Suppressor macrophage treated with lipopolysaccharide for 1 hour (primary cell): Measurements from ENCODE around the gene TREH.
"Not testable (repeated sequence)": the region's sequence is repeated elsewhere in the genome, so short reads cannot be mapped to it uniquely, and the experiment has no call there.

Source experiments
- DNase-seq, 3 donors: peaks; one replicate each; pipeline ENCODE4 v3.0.0-alpha.2; 2020 to 2022

Gene TREH

DNA sequence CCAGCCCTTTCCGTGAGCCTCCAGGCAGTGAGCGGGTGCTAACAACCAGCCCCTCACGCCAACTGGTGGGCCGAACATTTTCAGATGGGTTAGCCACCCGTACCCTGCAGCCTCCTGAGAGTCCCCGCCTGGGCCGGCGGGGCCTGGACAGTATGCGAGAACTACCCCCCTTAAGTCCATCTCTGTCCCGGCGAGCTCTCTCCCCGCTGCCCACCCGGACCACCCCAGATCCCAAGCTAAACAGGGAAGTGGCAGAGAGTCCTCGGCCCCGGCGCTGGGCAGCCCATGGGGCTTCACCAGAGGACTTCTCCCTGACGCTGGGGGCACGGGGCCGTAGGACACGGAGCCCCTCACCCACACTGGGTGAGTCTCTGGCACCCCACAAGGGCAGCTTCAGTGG is 51.4 kb downstream of the TREH start:
- no peak for DNase-seq

- no peak for DNase-seq
Measured at GRCh38 chr11:118627566-118627965, 51.9 kb downstream of the TREH start.

- no peak for DNase-seq
Measured at GRCh38 chr11:118625976-118626375, 53.5 kb downstream of the TREH start.

DNA sequence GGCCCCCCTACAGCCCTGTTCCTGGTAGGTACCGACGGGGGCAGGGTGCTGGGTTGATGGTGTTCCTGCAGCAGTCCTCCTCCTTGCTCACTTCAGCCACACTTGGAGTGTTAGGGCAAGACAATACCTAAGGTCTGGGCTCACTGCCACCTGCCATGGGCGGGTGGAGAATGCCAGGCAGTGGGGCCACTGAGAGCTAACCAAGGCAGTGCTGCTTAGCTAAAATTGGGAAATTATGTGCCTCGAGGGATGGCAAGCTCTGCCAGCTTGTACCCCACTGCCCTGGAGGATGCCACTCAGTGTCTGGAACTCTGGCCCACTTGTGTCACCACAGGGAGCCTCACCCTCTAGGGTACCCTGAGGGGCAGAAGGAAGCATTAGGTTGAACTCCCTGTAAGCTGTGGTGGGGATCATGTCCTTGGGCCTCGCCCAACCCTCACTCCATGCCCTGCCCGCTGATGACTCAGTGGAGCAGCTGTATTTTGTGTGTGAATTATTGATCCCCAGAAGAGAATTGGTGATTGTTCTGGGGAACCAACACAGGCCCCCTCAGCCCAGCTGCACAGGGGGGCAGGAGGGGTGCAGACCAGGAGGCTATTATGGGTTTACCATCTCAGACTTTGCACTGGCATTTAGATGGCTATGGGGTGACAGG is 54.3 kb downstream of the TREH start:
- DNase-seq, result no peak

DNA sequence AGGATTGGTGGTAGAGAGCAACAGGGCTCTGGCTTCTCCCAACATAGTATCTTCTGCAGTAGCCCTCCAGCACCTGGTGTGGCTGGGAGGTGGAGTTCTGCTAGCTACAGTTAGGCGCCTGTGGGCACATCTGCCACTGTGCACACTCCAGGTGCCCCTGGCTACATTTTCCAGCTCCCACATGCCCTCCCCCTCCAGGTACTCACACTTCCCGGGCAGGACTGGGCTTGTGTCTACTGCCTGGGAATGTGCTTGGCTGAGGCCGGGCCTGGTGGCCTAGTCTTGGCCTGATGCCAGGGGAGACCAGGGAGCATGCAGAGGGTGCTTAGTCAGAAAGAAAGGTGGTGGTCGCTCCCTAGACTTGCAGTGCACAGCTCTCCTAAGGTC is 56.2 kb downstream of the TREH start:
- DNase-seq, result peak in 2 of 3 donors; percentile 17 to 25

GRCh38 chr11:118622376-118623268 is 56.8 kb downstream of the TREH start:
- DNase-seq, result peak; percentile 24 to 55 (median 49)

DNA sequence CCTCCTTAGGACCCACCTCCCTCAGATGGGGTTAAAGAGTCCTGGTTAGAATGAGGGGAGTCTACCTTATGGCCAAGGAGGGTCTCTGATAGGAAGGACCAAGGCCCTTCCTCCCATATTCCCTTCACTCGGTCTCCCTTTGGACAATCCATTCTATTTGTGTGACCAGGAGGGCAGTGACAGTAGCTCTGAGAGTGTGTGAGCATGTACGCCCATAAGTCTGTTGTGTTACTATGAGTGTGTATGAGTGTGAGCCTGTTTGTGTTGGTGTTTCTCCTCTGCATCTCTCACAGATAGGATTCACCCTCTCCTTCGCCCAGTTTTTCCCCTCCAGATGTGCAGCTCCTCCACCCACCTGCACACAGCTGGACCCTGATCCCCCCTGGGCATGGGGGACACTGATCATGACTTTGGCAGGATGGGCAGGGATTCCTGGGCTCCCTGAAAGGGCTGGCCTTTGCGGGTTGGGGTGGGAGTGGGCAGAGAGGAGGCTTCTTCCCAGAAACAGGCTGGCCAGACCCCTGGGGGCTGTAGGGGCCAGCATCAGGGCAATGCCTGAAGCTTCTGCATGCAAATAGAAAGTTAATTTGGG is 57.6 kb downstream of the TREH start:
- DNase-seq, result no peak

GRCh38 chr11:118621071-118621783 is 58.2 kb downstream of the TREH start:
- DNase-seq, result peak; percentile 68 to 85 (median 72)

DNA sequence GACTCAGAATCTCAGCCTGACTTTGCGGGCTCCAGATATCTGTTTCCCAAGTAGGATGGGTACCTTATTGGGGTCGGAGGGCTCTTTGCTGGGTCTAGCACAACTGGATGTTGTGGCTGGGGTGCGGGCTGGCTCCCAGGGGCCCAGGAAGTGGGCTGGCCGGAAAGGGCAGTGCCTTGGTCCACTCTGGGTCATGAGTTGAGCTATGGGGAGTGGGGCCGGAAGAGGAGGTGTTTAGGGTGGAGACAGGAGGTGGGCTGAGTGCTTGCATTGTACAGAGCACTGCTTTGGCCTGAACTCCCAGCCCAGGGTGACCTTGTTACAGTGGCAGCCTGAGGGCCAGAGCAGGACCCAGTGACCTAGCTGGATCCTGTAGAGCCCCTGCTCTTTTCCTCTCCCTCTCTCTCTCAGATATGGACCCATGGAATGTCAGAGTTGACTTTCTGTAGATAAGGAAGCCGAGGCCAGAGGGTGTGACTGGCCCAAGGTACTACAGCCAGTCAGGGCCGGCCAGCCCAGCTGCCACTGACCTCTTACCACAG is 58.9 kb downstream of the TREH start:
- no peak for DNase-seq

GRCh38 chr11:118619444-118620197 is 59.8 kb downstream of the TREH start:
- DNase-seq, result peak; percentile 90 to 99 (median 96)

DNA sequence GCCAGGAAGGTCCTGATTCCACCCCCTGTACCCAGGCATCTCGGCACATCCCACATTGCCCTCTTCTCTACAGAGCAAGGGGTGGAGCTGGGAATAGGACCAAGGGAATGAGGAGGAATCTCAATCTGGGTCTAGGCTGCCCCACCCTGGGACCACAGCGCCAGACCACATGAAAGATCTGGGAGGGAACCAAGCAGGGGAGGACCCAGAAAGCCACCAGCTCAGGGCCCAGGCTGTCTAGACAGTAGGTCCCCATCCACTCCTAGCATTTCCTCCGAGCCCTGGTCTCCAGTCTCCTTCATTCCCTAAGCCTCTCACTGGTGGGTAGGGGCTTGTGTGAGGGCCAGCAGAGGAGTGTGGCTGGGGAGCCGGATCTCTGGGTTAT is 60.5 kb downstream of the TREH start:
- no peak for DNase-seq

- DNase-seq, result no peak
Measured at GRCh38 chr11:118618115-118618990, 61.1 kb downstream of the TREH start.

DNA sequence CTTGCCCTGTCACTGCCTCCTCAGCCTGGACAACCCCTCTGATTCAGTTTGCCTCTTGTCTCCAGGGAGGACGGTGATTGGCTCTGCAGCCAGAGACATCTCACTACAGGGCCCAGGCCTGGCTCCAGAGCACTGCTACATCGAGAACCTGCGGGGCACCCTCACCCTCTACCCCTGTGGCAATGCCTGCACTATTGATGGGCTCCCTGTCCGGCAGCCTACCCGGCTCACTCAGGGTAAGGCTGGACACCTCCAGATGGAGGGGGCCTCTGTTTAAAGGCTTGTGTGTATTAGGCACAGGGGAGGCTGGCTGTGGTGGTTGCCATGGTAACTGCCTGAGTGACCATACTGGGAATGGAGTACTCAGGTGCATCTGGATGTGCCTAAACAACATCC is 63.5 kb downstream of the TREH start:
- no peak for DNase-seq

GRCh38 chr11:118615282-118615975 is 64.0 kb downstream of the TREH start:
- no peak for DNase-seq

DNA sequence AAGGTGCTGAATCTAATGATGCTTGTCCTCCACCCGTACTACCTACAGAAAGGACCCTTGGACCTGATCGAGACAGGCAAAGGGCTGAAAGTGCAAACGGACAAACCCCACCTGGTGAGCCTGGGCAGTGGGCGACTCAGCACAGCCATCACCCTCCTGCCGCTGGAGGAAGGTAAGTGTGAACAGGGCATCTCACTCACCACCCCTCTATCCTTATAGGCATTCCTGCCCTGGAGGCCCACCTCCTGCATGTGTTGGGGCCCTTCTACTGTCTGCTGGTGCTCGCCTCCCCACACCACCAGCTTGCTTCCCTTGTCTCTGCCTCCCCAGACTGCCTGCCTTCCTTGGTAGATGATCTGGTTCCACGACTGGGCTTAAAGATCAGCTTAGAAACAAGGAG is 64.9 kb downstream of the TREH start:
- DNase-seq, result no peak

- no peak for DNase-seq
Measured at GRCh38 chr11:118612378-118612777, 67.1 kb downstream of the TREH start.

- not testable (repeated sequence) for DNase-seq
Measured at GRCh38 chr11:118611433-118611795, 68.0 kb downstream of the TREH start.

DNA sequence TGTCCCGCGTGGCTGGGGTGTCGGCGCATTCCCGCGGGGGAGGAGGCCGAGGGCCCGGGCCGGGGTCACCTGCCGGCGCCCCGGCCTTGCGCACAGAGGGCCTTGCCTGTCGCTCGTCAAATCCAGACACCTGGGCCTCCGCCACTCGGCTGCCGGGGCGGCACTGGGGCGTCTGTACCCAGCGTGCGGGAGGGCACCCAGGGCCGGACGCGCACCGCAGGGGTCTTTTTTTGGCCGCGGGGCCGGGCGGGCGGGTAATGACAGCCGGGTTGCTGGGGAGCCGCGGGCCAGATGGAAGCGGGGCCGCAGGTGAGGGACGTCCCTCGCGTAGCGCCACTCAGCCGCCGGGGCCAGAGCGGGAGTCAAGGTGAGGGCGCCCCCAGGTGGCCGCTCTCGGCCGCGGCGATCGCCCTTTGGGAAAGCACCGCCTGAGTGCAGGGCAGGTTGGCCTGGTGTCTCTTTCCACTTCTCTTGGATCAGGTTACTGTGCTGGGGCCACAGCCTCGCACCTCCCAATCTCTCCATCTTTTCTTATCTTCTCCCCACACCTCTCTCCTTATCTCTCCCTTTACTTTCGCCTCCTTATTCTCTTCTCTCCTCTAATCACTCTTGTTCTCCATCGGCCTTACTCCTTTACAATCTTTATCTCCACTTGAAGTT is 68.5 kb downstream of the TREH start:
- DNase-seq, result peak; percentile 77 to 91 (median 81)

GRCh38 chr11:118610225-118610772 is 69.2 kb downstream of the TREH start:
- peak in 2 of 3 donors; percentile 10 to 42 for DNase-seq
